Measurements from ENCODE around the gene CSNK1E. TPM values are rescaled to one million over a fixed set of nuclear protein-coding genes. Genes with fewer than 3 reads are reported as not detected.
A peak's percentile ranks its signal among the peaks of the same experiment; 100 is the strongest.

Gene CSNK1E
- total RNA-seq, 4 donors from 2014 or later: 29.8 to 66.3 (median 40.3) TPM

DNA sequence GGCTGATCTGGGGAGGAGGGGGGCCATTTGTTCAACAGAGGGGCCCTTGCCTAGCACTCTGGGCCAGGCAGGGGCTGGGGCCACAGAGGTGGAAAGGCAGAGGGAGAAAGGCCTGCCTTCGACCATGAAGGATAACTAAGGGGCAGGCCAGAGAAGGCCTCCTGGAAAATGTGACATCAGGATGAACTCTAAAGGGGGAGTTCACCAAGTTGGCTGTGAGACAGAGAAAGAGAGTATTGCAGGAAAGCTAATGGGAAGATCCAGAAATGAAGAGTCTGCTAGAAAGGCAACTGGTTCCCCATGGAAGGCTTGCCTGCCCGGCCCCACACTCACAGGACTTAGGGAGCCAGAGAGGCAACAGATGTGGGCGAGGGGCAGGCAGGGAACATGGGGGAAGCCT lies 16.3 kb downstream of the CSNK1E start:
- H3K4me3 ChIP-seq: no peak overlapping the region
- H3K9me3 ChIP-seq: no peaks in the 10 kb centered on the region
- peaks cover 48 to 52% of the 10 kb centered on the region in 2 donors for H3K4me1 ChIP-seq
- TF ChIP-seq POLR2A (IDR thresholded peaks at IDR 0.05): no peak
- TF ChIP-seq, protein P1, sequence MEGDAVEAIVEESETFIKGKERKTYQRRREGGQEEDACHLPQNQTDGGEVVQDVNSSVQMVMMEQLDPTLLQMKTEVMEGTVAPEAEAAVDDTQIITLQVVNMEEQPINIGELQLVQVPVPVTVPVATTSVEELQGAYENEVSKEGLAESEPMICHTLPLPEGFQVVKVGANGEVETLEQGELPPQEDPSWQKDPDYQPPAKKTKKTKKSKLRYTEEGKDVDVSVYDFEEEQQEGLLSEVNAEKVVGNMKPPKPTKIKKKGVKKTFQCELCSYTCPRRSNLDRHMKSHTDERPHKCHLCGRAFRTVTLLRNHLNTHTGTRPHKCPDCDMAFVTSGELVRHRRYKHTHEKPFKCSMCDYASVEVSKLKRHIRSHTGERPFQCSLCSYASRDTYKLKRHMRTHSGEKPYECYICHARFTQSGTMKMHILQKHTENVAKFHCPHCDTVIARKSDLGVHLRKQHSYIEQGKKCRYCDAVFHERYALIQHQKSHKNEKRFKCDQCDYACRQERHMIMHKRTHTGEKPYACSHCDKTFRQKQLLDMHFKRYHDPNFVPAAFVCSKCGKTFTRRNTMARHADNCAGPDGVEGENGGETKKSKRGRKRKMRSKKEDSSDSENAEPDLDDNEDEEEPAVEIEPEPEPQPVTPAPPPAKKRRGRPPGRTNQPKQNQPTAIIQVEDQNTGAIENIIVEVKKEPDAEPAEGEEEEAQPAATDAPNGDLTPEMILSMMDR (IDR thresholded peaks at IDR 0.05 in 4 of 5, conservative IDR thresholded peaks at IDR 0.05 in 1 of 5): no peak
- DNase-seq (no peak), ATAC-seq (no peak)
- H3K27me3 ChIP-seq: no peaks in the 10 kb centered on the region
- in situ Hi-C loops (cut with MboI; ENCODE audit: low sequenced_read_pairs in 4 of 4) (no loop called here), intact Hi-C loops (cut with DNase I; ENCODE audit: low total_unique reads) (no loop called here)
- peaks cover 0 to 68% of the 10 kb centered on the region in 2 donors for H3K36me3 ChIP-seq
- no peak overlapping the region for H3K27ac ChIP-seq

DNA sequence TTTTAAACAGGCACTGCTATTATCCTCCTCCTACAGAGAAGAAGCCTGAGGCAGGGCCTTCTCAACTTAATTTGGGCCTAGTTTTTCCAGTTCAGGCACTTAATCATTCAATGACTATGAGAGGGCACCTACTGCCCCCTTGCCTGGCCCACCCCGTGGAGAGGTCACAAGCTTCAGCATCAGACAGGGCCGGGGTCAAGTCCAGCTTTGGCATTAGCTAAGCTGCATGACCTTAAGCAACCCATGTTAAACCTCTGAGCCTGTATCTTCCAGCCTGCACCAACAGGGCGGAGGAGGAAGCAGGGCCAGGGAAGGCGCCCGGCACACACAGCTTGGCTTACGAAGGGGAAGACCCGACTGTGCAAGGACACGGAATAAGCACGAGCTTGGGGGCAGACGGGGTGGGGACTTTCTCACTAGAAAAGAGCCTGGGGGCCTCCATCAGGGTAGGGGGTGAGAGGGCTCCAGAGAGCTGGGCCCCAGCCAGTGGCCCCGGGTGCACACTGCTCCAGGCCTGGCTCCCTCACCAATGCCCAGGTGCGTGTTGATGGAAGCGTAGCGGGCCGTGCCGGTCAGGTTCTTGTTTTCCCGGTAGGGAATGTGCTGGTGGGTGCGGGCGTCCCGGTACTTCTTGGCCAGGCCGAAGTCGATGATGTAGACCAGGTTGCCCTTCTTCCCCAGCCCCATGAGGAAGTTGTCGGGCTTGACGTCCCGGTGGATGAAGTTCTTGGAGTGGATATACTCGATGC lies 16.9 kb downstream of the CSNK1E start:
- peaks cover 0 to 74% of the 10 kb centered on the region in 2 donors for H3K36me3 ChIP-seq
- no peaks in the 10 kb centered on the region for H3K9me3 ChIP-seq
- intact Hi-C loops (cut with DNase I; ENCODE audit: low total_unique reads) (no loop called here), in situ Hi-C loops (cut with MboI; ENCODE audit: low sequenced_read_pairs in 4 of 4) (no loop called here)
- H3K27ac ChIP-seq: no peak overlapping the region
- no peak overlapping the region for H3K4me3 ChIP-seq
- no peaks in the 10 kb centered on the region for H3K27me3 ChIP-seq
- TF ChIP-seq POLR2A (IDR thresholded peaks at IDR 0.05): no peak
- TF ChIP-seq, protein P1 (IDR thresholded peaks at IDR 0.05 in 4 of 5, conservative IDR thresholded peaks at IDR 0.05 in 1 of 5): no peak
- DNase-seq (no peak), ATAC-seq (no peak)
- peaks cover 43 to 46% of the 10 kb centered on the region in 2 donors for H3K4me1 ChIP-seq

DNA sequence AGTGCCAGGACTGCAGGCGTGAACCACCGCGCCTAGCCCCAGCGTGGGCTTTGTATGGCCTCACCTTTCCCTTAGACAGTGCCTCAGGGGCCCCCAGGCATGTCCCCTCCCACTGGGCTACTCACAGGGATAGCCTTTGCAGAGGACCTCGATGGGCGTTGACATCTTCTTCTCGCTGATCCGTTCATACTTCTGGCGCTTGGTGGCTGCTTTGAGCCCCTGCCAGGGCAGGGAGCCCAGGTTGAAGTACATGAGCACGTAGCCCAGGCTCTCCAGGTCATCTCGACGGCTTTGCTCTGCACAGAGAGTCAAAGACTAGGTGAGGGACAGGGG lies 17.5 kb downstream of the CSNK1E start:
- intact Hi-C loops (cut with DNase I; ENCODE audit: low total_unique reads): loop anchor here (5.0 kb wide), 1 partner anchor 53 kb away; no protein-coding TSS in a partner anchor
- TF ChIP-seq, protein P1 (IDR thresholded peaks at IDR 0.05 in 4 of 5, conservative IDR thresholded peaks at IDR 0.05 in 1 of 5): no peak
- TF ChIP-seq POLR2A (IDR thresholded peaks at IDR 0.05): no peak
- Histone ChIP-seq H3K27me3 (no peaks in the 10 kb centered on the region), H3K4me3 (no peak overlapping the region), H3K36me3 (peaks cover 0 to 80% of the 10 kb centered on the region in 2 donors), H3K9me3 (no peaks in the 10 kb centered on the region), H3K27ac (no peak overlapping the region), H3K4me1 (peaks cover 37 to 39% of the 10 kb centered on the region in 2 donors)
- peak in 1 of 2 donors; percentile 15 for ATAC-seq
- in situ Hi-C loops (cut with MboI; ENCODE audit: low sequenced_read_pairs in 4 of 4): no loop called here
- no peak for DNase-seq

DNA sequence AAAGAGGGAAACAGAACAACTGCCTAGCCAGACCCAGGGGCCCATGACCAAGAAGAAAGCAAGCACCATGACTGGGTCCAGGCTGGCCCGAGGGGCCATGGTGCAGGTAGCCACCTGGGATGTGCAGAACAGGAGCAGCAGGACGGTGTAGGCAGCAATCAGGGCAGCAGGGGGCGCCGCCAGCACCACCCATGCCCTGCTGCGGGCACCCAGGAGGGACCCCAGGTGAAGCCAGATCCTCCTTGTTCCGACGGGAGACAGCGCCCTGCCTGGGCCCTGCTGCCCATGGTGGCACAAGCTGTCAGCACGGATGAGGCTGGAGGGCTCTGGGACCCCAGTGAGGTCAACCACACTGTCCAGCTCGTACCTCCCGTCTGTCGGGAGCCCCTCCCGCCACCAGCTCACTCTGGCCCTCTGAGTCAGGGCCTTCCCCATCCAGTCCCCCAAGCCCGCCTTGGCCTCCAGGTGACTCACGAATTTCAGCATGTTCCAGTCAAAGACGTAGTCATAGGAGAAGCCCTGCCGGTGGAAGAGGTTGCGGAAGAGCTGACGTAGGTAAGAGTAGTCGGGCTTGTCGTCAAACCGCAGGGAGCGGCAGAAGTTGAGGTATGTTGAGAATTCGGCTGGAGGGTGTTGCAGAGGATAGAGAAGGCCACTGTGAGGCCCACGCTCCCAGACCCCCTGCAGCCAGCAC lies 18.8 kb downstream of the CSNK1E start:
- no peak for TF ChIP-seq POLR2A (IDR thresholded peaks at IDR 0.05)
- TF ChIP-seq, protein P1 (IDR thresholded peaks at IDR 0.05 in 4 of 5, conservative IDR thresholded peaks at IDR 0.05 in 1 of 5): peak in 3 of 5 experiments; percentile 21 to 44 (median 44)
- DNase-seq (no peak), ATAC-seq (no peak)
- peaks cover 24 to 27% of the 10 kb centered on the region in 2 donors for H3K4me1 ChIP-seq
- in situ Hi-C loops (cut with MboI; ENCODE audit: low sequenced_read_pairs in 4 of 4): no loop called here
- H3K4me3 ChIP-seq: no peak overlapping the region
- no peaks in the 10 kb centered on the region for H3K27me3 ChIP-seq
- intact Hi-C loops (cut with DNase I; ENCODE audit: low total_unique reads): loop anchor here (5.0 kb wide), 1 partner anchor 54 kb away; no protein-coding TSS in a partner anchor
- peaks cover 0 to 93% of the 10 kb centered on the region in 2 donors for H3K36me3 ChIP-seq
- no peaks in the 10 kb centered on the region for H3K9me3 ChIP-seq
- H3K27ac ChIP-seq: peak overlapping the region in 1 of 4 donors; percentile 7

Data from gastrocnemius medialis (tissue), 4 donors.